RWPE1 (cell line): Measurements from ENCODE around the gene PTGDS.

Experiments
- CTCF ChIA-PET: fragments of 350-600 bp; sonication (Branson Sonifier 250); formaldehyde crosslinking; extraction: SDS; loops from one replicate; lab custom pipeline; 2021; lab: Yijun Ruan, JAX
- POLR2A ChIA-PET: fragments of 400-600 bp; formaldehyde crosslinking; extraction: SDS; loops from one replicate; lab custom pipeline; 2020; ENCODE audit warnings: antibody characterized with exemption; ENCODE audit not compliant: low non-redundant PET; lab: Yijun Ruan, JAX
- DNase-seq: peaks from one replicate; pipeline ENCODE4 v3.0.0; 2012; ENCODE audit warnings: low spot score
- H3K27ac ChIP-seq: fragments of 450-650 bp; 2 replicates; pipeline ENCODE4 v1.5.1; 2017
- CTCF ChIP-seq: fragments of 450-650 bp; conservative IDR thresholded peaks from 2 replicates; pipeline ENCODE4 v1.5.1; 2017; ENCODE audit warnings: low read depth, mild to moderate bottlenecking

PTGDS gene

DNA sequence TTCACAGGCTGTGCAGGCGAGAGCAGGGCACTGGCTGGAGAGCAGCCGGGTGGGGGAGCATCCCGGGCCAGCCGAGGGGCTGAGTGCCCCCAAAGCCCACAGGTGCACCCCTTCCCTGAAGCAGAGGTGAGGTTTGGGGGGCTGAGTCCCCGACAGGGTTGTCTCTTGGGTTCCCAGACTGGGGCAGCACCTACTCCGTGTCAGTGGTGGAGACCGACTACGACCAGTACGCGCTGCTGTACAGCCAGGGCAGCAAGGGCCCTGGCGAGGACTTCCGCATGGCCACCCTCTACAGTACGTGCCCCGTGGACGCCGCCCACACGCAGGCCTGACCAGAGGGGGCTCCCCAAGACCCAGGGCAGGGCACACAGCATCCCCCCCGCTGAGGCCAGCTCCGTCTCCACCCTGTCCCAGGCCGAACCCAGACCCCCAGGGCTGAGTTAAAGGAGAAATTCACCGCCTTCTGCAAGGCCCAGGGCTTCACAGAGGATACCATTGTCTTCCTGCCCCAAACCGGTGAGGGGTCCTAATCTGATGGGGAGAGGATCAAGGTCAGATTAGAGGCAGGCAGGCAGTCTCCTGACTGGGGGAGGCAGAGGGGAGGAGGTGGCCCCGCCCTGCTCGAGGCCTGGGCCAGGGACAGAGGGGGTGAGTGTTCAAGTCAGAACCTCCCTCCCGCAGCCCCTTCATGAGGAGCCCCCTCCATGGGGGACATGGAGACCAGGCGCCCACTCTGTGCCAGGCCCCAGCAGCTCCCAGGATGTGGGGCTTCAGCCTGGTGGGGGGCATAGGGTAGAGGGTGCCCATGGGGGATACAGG, 2.7 kb downstream of the PTGDS start:
- H3K27ac ChIP-seq, result peak overlapping the region; percentile 57
- DNase-seq, result no peak
- TF ChIP-seq CTCF, result no peak
- CTCF ChIA-PET, result interaction anchor here (0.6 to 1.1 kb wide), 3 partner anchors 9 to 531 kb away, joined by 3 read pairs; no protein-coding TSS in a partner anchor
- POLR2A ChIA-PET, result no interaction called here

DNA sequence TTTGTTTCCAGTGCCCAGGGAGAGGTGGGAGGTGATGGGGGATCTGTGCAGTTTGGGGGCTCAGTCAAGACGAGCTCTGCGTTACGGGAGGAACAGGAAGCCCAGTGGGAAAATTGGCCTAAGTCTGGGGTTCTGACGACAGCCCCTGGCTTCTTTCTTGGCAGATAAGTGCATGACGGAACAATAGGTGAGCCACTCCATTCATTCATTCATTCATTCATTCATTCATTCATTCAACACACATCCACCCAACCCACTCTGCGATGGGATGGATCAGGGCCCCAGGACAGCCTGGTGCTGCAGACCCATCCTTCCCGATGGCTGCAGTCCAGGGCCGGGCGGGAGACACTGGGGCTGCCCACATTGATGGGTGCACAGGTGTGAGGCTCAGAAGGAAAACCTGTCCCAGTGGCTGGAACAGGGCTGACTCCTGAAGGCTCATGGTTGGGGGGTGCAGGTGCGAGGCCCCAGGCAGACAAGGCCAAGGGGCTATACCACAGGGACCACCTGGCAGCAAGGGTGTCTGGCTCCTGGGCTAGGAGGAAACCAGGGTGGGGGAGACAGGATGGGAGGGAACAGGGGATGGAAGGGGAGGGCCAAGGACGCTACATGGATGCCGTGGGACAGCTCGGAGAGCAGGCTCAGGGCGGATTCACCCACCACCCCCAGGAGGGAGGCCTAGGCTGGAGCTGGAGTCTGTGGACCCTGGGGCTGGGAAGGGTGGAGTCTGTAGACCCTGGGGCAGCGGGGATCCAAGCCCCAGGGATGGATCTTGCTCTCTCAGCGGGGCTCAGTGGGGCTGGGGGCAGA, 3.6 kb downstream of the PTGDS start:
- peak overlapping the region; percentile 57 for H3K27ac ChIP-seq
- CTCF ChIA-PET, result interaction anchor here (0.6 to 1.4 kb wide), 6 partner anchors 10 to 530 kb away, joined by 3 to 4 read pairs (median 3); no protein-coding TSS in a partner anchor
- DNase-seq, result no peak
- POLR2A ChIA-PET, result no interaction called here
- TF ChIP-seq CTCF, result no peak

- no peak for TF ChIP-seq CTCF
- ChIA-PET CTCF (interaction anchor here (0.9 to 1.4 kb wide), 2 partner anchors 9 to 47 kb away, joined by 3 to 4 read pairs; no protein-coding TSS in a partner anchor), POLR2A (no interaction called here)
- no peak for DNase-seq
- H3K27ac ChIP-seq, result peak overlapping the region; percentile 57
Measured at GRCh38 chr9:136981588-136982231, 4.4 kb downstream of the PTGDS start.

- TF ChIP-seq CTCF, result no peak
- POLR2A ChIA-PET, result no interaction called here
- CTCF ChIA-PET, result interaction anchor here (1.0 to 1.4 kb wide), 2 partner anchors 8 to 38 kb away, joined by 3 to 6 read pairs; no protein-coding TSS in a partner anchor
- peak within 1 kb of the TSS; percentile 57 for H3K27ac ChIP-seq
- no peak for DNase-seq
Measured at GRCh38 chr9:136982232-136983051, 5.1 kb downstream of the PTGDS start, which contains the start of gene LCNL1. LCNL1 (plus strand) TSS chr9:136982993; CDS start chr9:136983587, 594 bp downstream.

- TF ChIP-seq CTCF, result no peak
Measured at GRCh38 chr9:136983167-136983566, 5.9 kb downstream of the PTGDS start.

More at GRCh38 chr9:136983167-136983566, 5.9 kb downstream of the PTGDS start:
- ChIA-PET POLR2A (no interaction called here), CTCF (interaction anchor here (1.0 kb wide), 1 partner anchor 39 kb away, joined by 6 read pairs; no protein-coding TSS in a partner anchor)
- H3K27ac ChIP-seq, result no peak overlapping the region
- DNase-seq, result no peak
